HepG2 (cell line): ENCODE results near the gene NFATC2. TPM values are rescaled to one million over a fixed set of nuclear protein-coding genes. Genes with fewer than 3 reads are reported as not detected.

Source experiments
- ATAC-seq: fragments of 200-7000 bp; cut with Tn5 transposase; 3 replicates; pipeline ENCODE4 v1.9.1; 2020; ENCODE audit warnings: mild to moderate bottlenecking, moderate library complexity
- BruUV-seq: library from RNA; stranded (reverse); fragments of 400-500 nt; replicated peaks from 2 replicates; lab custom pipeline; 2021; lab: Mats Ljungman, UMichigan
- CTCF ChIA-PET: fragments of 300-600 bp; formaldehyde crosslinking; extraction: SDS; loops from one replicate; lab custom pipeline; 2021; ENCODE audit warnings: low total read pairs, inconsistent platforms, low intra/inter-chr PET ratio; lab: Yijun Ruan, JAX
- POLR2A ChIA-PET: fragments of 350-600 bp; sonication (Branson Sonifier 250); formaldehyde crosslinking; loops from one replicate; lab custom pipeline; 2020; ENCODE audit warnings: antibody characterized with exemption, inconsistent platforms; lab: Yijun Ruan, JAX
- DNase-seq: peaks from one replicate; pipeline ENCODE4 v3.0.0-alpha.2; 2015; ENCODE audit warnings: low spot score
- FAIRE-seq: peaks from 3 replicates; lab custom pipeline; 2011; peaks lifted over from hg19 to GRCh38; lab: Jason Lieb, UNC
- H2AFZ ChIP-seq: one replicate; pipeline ENCODE4 v1.6.1; 2011; ENCODE audit warnings: low read length, inconsistent platforms
- H3K27ac ChIP-seq: fragments of 300-600 bp; 3 replicates; pipeline ENCODE4 v1.8.0; 2011; ENCODE audit warnings: mixed run types, mild to moderate bottlenecking, mixed read lengths, low read length, inconsistent platforms; ENCODE audit not compliant: insufficient read depth; ENCODE audit errors: extremely low read length
- H3K27me3 ChIP-seq, 2 experiments: fragments of 200-600 bp in 1 of 2; 2 replicates in 1 of 2; 3 replicates in 1 of 2; pipeline versions ENCODE4 v1.6.0 to v1.8.0; 2011; ENCODE audit warnings: low read length in 2 of 2, mild to moderate bottlenecking in 2 of 2, moderate library complexity in 2 of 2, inconsistent platforms in 1 of 2; ENCODE audit not compliant: insufficient read depth in 2 of 2, control insufficient read depth in 1 of 2
- H3K36me3 ChIP-seq, 2 experiments: fragments of 200-600 bp in 1 of 2; replicated peaks in 1 of 2; 2 replicates in 1 of 2; 3 replicates in 1 of 2; pipeline versions ENCODE4 v1.5.1 to v1.8.0; 2011; ENCODE audit warnings: low read length in 2 of 2, inconsistent platforms in 1 of 2; ENCODE audit not compliant: insufficient read depth in 2 of 2, control insufficient read depth in 1 of 2
- H3K4me1 ChIP-seq: 2 replicates; pipeline ENCODE4 v1.5.1; 2012; ENCODE audit warnings: low read length, inconsistent platforms; ENCODE audit not compliant: insufficient read depth
- H3K4me2 ChIP-seq: 2 replicates; pipeline ENCODE4 v1.6.0; 2011; ENCODE audit warnings: low read depth, low read length, inconsistent platforms
- H3K4me3 ChIP-seq, 3 experiments: fragments of 200-600 bp in 1 of 3; sonication (generic), shearing (Covaris generic) in 1 of 3; replicated peaks in 1 of 3; 2 replicates each; pipeline ENCODE4 v1.5.1; 2011 to 2016; ENCODE audit warnings: low read length in 3 of 3, inconsistent platforms in 2 of 3, low read depth in 2 of 3, mild to moderate bottlenecking in 2 of 3, control low read depth in 1 of 3, mixed read lengths in 1 of 3; ENCODE audit not compliant: insufficient read depth in 1 of 3
- H3K79me2 ChIP-seq: one replicate; pipeline ENCODE4 v1.6.1; 2011; ENCODE audit warnings: low read length, inconsistent platforms; ENCODE audit not compliant: insufficient read depth
- H3K9ac ChIP-seq: 2 replicates; pipeline ENCODE4 v1.6.0; 2011; ENCODE audit warnings: mild to moderate bottlenecking, low read depth, low read length, inconsistent platforms; ENCODE audit not compliant: insufficient read depth
- H3K9me3 ChIP-seq: 2 replicates; pipeline ENCODE4 v1.5.1; 2012; ENCODE audit warnings: mild to moderate bottlenecking, low read length
- H4K20me1 ChIP-seq: 2 replicates; pipeline ENCODE4 v1.6.0; 2011; ENCODE audit warnings: inconsistent platforms, mild to moderate bottlenecking, low read length, moderate library complexity; ENCODE audit not compliant: insufficient read depth
- AGO2 ChIP-seq: fragments of 200-400 bp; formaldehyde crosslinking; optimal IDR thresholded peaks from 2 replicates; pipeline ENCODE3; 2017; ENCODE audit warnings: mild to moderate bottlenecking, low read depth, low read length, moderate library complexity
- FOXJ3 ChIP-seq: sonication (generic); formaldehyde crosslinking; IDR thresholded peaks from 2 replicates; pipeline ENCODE4 v1.4.0; 2020; ENCODE audit warnings: missing genetic modification reagents, mild to moderate bottlenecking, borderline replicate concordance
- HMGXB3 ChIP-seq: sonication (generic); formaldehyde crosslinking; IDR thresholded peaks from 2 replicates; pipeline ENCODE4 v1.4.0; 2020; ENCODE audit warnings: missing genetic modification reagents, borderline replicate concordance
- KLF9 ChIP-seq: IDR thresholded peaks from 2 replicates; pipeline ENCODE4 v1.6.1; 2016; ENCODE audit warnings: low read depth
- MEIS1 ChIP-seq: sonication (generic); formaldehyde crosslinking; IDR thresholded peaks from 2 replicates; pipeline ENCODE4 v1.9.0; 2021; ENCODE audit warnings: mild to moderate bottlenecking, missing genetic modification reagents, moderate library complexity, borderline replicate concordance
- MXD1 ChIP-seq: sonication (generic); formaldehyde crosslinking; IDR thresholded peaks from 2 replicates; pipeline ENCODE4 v1.4.0; 2020; ENCODE audit warnings: mild to moderate bottlenecking, missing genetic modification reagents
- NFE2L2 ChIP-seq: fragments of 150-350 bp; IDR thresholded peaks from 2 replicates; pipeline ENCODE4 v1.6.1; 2014; ENCODE audit warnings: low read length
- RARG ChIP-seq: sonication (generic); formaldehyde crosslinking; IDR thresholded peaks from 2 replicates; pipeline ENCODE4 v1.4.0; 2020; ENCODE audit warnings: low read depth, mild to moderate bottlenecking, missing genetic modification reagents
- SKI ChIP-seq: fragments of 450-650 bp; IDR thresholded peaks from one replicate; pipeline ENCODE4 v1.6.1; 2018; ENCODE audit warnings: mild to moderate bottlenecking; ENCODE audit not compliant: partially characterized antibody
- TRIM22 ChIP-seq: fragments of 450-650 bp; IDR thresholded peaks from 2 replicates; pipeline ENCODE4 v1.6.1; 2017
- YEATS2 ChIP-seq: sonication (generic); formaldehyde crosslinking; IDR thresholded peaks from 2 replicates; pipeline ENCODE4 v1.4.0; 2020; ENCODE audit warnings: missing genetic modification reagents, borderline replicate concordance
- ZBTB8A ChIP-seq: sonication (generic); formaldehyde crosslinking; IDR thresholded peaks from 2 replicates; pipeline ENCODE4 v1.4.0; 2020; ENCODE audit warnings: mild to moderate bottlenecking, low read depth, missing genetic modification reagents, borderline replicate concordance
- ZFAT ChIP-seq: sonication (generic); formaldehyde crosslinking; conservative IDR thresholded peaks from 2 replicates; pipeline ENCODE4 v1.8.1; 2023; ENCODE audit warnings: missing genetic modification reagents, inconsistent platforms
- ZNF136 ChIP-seq: sonication (generic); formaldehyde crosslinking; IDR thresholded peaks from 2 replicates; pipeline ENCODE4 v1.8.1; 2022; ENCODE audit warnings: low read depth, mild to moderate bottlenecking, moderate library complexity, missing genetic modification reagents
- ZNF34 ChIP-seq: sonication (generic); formaldehyde crosslinking; IDR thresholded peaks from 2 replicates; pipeline ENCODE4 v1.4.0; 2020; ENCODE audit warnings: mild to moderate bottlenecking, missing genetic modification reagents, borderline replicate concordance
- ZNF432 ChIP-seq: sonication (generic); formaldehyde crosslinking; IDR thresholded peaks from 2 replicates; pipeline ENCODE4 v1.5.0; 2020; ENCODE audit warnings: missing genetic modification reagents, mild to moderate bottlenecking, borderline replicate concordance
- ZUFSP ChIP-seq: sonication (generic); formaldehyde crosslinking; IDR thresholded peaks from 2 replicates; pipeline ENCODE4 v1.9.0; 2021; ENCODE audit warnings: missing genetic modification reagents, mild to moderate bottlenecking, borderline replicate concordance
- WGBS: methylation state at CpG from one replicate; pipeline ENCODE4 v1.1.6; 2017; ENCODE audit warnings: low lambda C conversion rate; 5-methylcytosine and 5-hydroxymethylcytosine counted together
- in situ Hi-C: cut with HindIII; loops from 2 replicates; pipeline ENCODE4 v1.10.0; 2017; ENCODE audit warnings: low pct_unique_long_range_greater_than_20kb; ENCODE audit not compliant: extremely low pct_ligation_motif_present
- intact Hi-C: fragments of 100-400 bp; cut with micrococcal nuclease; formaldehyde crosslinking; loops from one replicate; pipeline ENCODE4 v1.10.0; 2022; ENCODE audit not compliant: unreplicated experiment
- polyA plus RNA-seq, 8 experiments: library from polyadenylated mRNA; depleted of rRNA in 3 of 8; stranded (reverse) in 7 of 8; unstranded in 1 of 8; fragments of >200 nt; fragmentation: Illumina TruSeq in 4 of 8; extraction: Trizol in 4 of 8; gene quantifications; 2 replicates each; pipeline versions ENCODE4 v1.2.1 to v1.2.3, GENCODE V29; 2011 to 2016; ENCODE audit warnings: low read depth in 4 of 8, missing spikeins in 1 of 8, mixed read lengths in 1 of 8; ENCODE audit not compliant: insufficient read depth in 1 of 8
- total RNA-seq, 5 experiments: library from RNA; depleted of rRNA; stranded (reverse); fragments of >200 nt; fragmentation: Illumina TruSeq; extraction: Trizol; gene quantifications; 2 replicates each; pipeline ENCODE4 v1.2.3, GENCODE V29; 2016; ENCODE audit warnings: low read depth in 1 of 5

Gene NFATC2
- total and polyA plus RNA-seq, 2 of the 13 experiments (the other 11 are each of a cell fraction or from before 2014, with no cell fraction given) = 1.9 to 3.3 TPM

GRCh38 chr20:51585148-51585547 lies 42.6 kb upstream of the NFATC2 start:
- H4K20me1 ChIP-seq = no peaks in the 10 kb centered on the region
- no peak overlapping the region for H2AFZ ChIP-seq
- H3K9me3 ChIP-seq = no peaks in the 10 kb centered on the region
- no peak overlapping the region for H3K27ac ChIP-seq
- DNase-seq = no peak
- H3K27me3 ChIP-seq = peaks cover 0 to 21% of the 10 kb centered on the region in 2 experiments; a peak in 1 of 5 replicates
- in situ Hi-C loops = loop anchor here (25.0 kb wide), 1 partner anchor 598 kb away; no protein-coding TSS in a partner anchor
- intact Hi-C loops = no loop called here
- H3K79me2 ChIP-seq = no peaks in the 10 kb centered on the region
- no peak for FAIRE-seq
- no peak for ATAC-seq
- H3K4me2 ChIP-seq = no peak overlapping the region
- TF ChIP-seq ZNF432 (CRISPR knock-in tag) = no peak
- TF ChIP-seq HMGXB3 (CRISPR knock-in tag) = no peak
- no peak for TF ChIP-seq ZNF34
- no peak for TF ChIP-seq NFE2L2
- TF ChIP-seq KLF9 = no peak
- no peak for TF ChIP-seq SKI
- no peak for TF ChIP-seq AGO2
- TF ChIP-seq ZBTB8A (CRISPR knock-in tag) = no peak
- no peak for TF ChIP-seq MEIS1
- TF ChIP-seq ZNF136 = no peak
- no peak for TF ChIP-seq ZFAT
- no peak for TF ChIP-seq TRIM22
- no peak for TF ChIP-seq RARG (CRISPR knock-in tag)
- no peak for TF ChIP-seq FOXJ3 (CRISPR knock-in tag)
- no peak for TF ChIP-seq MXD1 (CRISPR knock-in tag)
- no peak for TF ChIP-seq YEATS2 (CRISPR knock-in tag)
- no peak for TF ChIP-seq ZUFSP (CRISPR knock-in tag)
- ChIA-PET POLR2A (no interaction called here), CTCF (no interaction called here)
- WGBS = 55% methylated on average over 4 of the region's 4 CpGs
- no TSS peak for BruUV-seq
- H3K9ac ChIP-seq = no peak overlapping the region
- H3K4me1 ChIP-seq = no peaks in the 10 kb centered on the region
- H3K4me3 ChIP-seq = no peak overlapping the region
- H3K36me3 ChIP-seq = no peaks in the 10 kb centered on the region
